SU-DHL-6 (cell line): ENCODE measurements around the gene ITIH3.

ENCODE experiments used
- EZH2phosphoT487 ChIP-seq: fragments of 200-600 bp; sonication (generic), shearing (Covaris generic); conservative IDR thresholded peaks from 2 replicates; pipeline ENCODE4 v1.6.1; 2018; ENCODE audit warnings: mild to moderate bottlenecking, antibody characterized with exemption, low read length, moderate library complexity, mixed read lengths
- TF ChIP-seq, protein P1 (sequence below): fragments of 200-600 bp; sonication (generic); IDR thresholded peaks from one replicate; pipeline ENCODE4 v1.5.1; 2017; ENCODE audit warnings: antibody characterized with exemption, mild to moderate bottlenecking, low read length, moderate library complexity; ENCODE audit not compliant: insufficient read depth, poor library complexity, severe bottlenecking

DNA sequence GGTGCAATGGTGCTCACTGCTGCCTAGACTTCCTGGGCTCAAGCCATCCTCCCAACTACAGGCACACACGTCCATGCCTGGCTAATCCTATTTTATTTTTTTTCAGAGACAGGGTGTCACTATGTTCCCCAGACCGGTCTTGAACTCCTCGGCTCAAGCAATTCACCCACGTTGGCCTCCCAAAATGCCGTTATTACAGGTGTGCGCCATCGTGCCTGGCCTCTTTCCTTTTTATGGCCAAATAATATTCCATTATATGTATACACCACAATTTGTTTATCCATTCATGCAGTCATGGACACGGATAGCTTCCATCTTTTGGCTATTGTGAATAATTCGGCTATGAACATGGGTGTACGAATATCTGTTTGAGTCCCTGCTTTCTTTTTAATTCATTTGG, 22.9 kb upstream of the ITIH3 start:
- TF ChIP-seq, protein P1, sequence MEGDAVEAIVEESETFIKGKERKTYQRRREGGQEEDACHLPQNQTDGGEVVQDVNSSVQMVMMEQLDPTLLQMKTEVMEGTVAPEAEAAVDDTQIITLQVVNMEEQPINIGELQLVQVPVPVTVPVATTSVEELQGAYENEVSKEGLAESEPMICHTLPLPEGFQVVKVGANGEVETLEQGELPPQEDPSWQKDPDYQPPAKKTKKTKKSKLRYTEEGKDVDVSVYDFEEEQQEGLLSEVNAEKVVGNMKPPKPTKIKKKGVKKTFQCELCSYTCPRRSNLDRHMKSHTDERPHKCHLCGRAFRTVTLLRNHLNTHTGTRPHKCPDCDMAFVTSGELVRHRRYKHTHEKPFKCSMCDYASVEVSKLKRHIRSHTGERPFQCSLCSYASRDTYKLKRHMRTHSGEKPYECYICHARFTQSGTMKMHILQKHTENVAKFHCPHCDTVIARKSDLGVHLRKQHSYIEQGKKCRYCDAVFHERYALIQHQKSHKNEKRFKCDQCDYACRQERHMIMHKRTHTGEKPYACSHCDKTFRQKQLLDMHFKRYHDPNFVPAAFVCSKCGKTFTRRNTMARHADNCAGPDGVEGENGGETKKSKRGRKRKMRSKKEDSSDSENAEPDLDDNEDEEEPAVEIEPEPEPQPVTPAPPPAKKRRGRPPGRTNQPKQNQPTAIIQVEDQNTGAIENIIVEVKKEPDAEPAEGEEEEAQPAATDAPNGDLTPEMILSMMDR, result no peak
- no peak for TF ChIP-seq EZH2phosphoT487
